BLaER1 (cell line): Measurements from ENCODE around the gene ARHGAP4.

Experiments
- H3K27ac ChIP-seq: shearing (Covaris generic); formaldehyde crosslinking; 2 replicates; pipeline ENCODE4 v1.8.1; 2022
- H3K27me3 ChIP-seq: shearing (Covaris generic); formaldehyde crosslinking; 2 replicates; pipeline ENCODE4 v1.8.1; 2022
- H3K36me3 ChIP-seq: shearing (Covaris generic); formaldehyde crosslinking; 2 replicates; pipeline ENCODE4 v1.8.1; 2022
- H3K4me1 ChIP-seq: shearing (Covaris generic); formaldehyde crosslinking; 2 replicates; pipeline ENCODE4 v1.8.1; 2022
- H3K4me2 ChIP-seq: shearing (Covaris generic); formaldehyde crosslinking; 2 replicates; pipeline ENCODE4 v1.8.1; 2022
- H3K4me3 ChIP-seq: shearing (Covaris generic); formaldehyde crosslinking; 2 replicates; pipeline ENCODE4 v1.8.1; 2022
- H3K9ac ChIP-seq: shearing (Covaris generic); formaldehyde crosslinking; 2 replicates; pipeline ENCODE4 v1.8.1; 2022
- H3K9me3 ChIP-seq: shearing (Covaris generic); formaldehyde crosslinking; 2 replicates; pipeline ENCODE4 v1.8.1; 2022
- H4K20me1 ChIP-seq: shearing (Covaris generic); formaldehyde crosslinking; 2 replicates; pipeline ENCODE4 v1.8.1; 2022
- Cebpa-rat ChIP-seq: shearing (Covaris generic); IDR thresholded peaks from 2 replicates; pipeline ENCODE4 v1.8.1; 2022

ARHGAP4 gene

DNA sequence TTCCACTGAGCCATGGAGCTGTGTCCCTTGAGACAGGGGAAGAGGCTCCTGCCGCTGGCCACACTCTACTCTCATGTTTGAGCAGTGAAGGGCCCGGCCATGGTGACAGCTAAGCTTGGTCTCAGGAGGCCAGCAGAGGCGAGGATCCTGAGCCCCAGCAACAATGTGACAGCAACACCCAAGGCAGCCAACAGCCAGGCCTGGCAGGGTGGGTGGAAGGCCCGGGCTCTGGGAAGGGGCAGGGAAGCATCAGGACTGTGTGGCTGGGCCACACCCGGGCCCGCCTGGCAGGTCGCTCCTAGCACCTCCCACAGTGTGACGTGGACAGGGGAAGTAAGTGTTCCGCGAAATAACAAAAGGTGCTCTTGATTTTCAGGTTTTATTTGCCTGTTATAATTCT, 64.9 kb downstream of the ARHGAP4 start:
- H3K9me3 ChIP-seq: peaks cover 14% of the 10 kb centered on the region; the same call in 1 of the 2 replicates
- no peak overlapping the region for H3K9ac ChIP-seq
- no peak overlapping the region for H3K27ac ChIP-seq
- H3K4me2 ChIP-seq: peak overlapping the region; percentile 30
- peaks cover 37% of the 10 kb centered on the region for H3K4me1 ChIP-seq
- H3K36me3 ChIP-seq: no peaks in the 10 kb centered on the region
- peaks cover 38% of the 10 kb centered on the region; the same call in 1 of the 2 replicates for H4K20me1 ChIP-seq
- peaks cover 79% of the 10 kb centered on the region for H3K27me3 ChIP-seq
- TF ChIP-seq Cebpa-rat: no peak
- no peak overlapping the region for H3K4me3 ChIP-seq
